Activated CD4-positive, CD25-positive, alpha-beta regulatory T cell treated with anti-CD3 and anti-CD28 coated beads, Interleukin-2, amount 50 U/mL, for 72 hours (primary cell): ENCODE measurements around the gene ZFYVE28.

Source experiments
- DNase-seq: peaks from one replicate; pipeline ENCODE4 v3.0.0; 2021

The ZFYVE28 gene

DNA sequence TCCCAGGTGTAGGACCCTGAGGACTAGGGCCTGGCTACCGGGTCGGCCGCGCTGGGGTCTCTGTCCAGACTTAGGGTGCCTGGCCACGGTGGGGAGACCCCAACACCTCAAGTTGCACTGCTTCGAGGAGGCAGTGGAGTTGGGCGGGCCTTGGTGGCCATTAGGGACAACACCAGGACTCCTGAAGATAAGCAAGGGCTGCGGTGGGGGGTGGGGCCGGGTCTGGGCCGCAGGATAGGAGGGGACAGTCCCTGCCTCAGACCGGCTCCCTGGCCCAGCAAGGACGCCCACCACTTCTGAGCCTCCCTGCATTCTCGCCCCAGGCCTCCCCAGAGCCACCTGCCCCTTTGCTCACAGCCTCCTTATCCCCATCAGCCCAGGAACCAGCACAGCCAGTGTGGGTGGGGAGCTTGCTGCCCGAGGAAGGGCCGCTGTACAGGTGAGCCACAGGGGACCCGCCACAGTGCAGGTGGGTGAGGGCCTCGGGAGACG, 151.1 kb downstream of the ZFYVE28 start:
- no peak for DNase-seq

DNA sequence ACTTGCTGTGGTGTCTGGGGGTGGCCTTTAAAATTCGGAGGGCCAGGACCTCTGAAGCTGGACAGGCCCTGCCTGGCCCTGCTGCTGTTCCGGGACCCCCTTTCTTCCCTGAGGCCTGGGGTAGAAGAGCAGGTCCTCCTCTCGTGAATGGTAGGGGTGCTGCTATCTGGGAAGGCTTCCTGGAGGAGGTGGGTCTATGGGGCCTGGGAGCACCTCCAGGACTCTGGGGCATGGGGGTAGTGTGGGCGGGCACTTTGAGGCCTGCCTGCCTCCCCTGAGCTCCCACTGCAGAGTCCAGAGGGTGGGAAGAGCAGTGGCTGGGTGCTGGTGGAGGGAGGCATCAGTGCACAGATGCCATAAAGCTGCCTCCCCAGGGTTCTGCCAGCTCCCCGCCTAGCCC, 151.6 kb downstream of the ZFYVE28 start:
- DNase-seq, result no peak

DNA sequence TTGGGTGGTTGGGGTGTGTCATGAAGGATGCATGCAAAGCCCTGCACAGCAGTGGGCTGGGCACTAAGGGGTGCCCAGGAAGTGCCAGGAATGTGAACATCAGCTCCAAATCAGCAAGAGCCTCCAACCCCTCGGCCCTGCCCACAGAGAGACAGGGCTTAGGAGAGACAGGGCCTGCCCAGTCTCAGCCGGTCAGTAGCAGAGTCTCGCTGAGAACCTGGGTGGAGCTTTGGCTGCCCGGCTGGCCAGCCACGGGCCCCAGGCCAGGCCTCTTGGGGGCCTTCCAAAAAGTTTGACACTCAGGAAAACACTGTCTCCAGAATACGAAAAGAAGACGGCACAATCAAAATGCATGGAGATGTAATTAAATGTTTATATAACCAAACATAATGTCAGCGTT, 152.3 kb downstream of the ZFYVE28 start:
- no peak for DNase-seq

DNA sequence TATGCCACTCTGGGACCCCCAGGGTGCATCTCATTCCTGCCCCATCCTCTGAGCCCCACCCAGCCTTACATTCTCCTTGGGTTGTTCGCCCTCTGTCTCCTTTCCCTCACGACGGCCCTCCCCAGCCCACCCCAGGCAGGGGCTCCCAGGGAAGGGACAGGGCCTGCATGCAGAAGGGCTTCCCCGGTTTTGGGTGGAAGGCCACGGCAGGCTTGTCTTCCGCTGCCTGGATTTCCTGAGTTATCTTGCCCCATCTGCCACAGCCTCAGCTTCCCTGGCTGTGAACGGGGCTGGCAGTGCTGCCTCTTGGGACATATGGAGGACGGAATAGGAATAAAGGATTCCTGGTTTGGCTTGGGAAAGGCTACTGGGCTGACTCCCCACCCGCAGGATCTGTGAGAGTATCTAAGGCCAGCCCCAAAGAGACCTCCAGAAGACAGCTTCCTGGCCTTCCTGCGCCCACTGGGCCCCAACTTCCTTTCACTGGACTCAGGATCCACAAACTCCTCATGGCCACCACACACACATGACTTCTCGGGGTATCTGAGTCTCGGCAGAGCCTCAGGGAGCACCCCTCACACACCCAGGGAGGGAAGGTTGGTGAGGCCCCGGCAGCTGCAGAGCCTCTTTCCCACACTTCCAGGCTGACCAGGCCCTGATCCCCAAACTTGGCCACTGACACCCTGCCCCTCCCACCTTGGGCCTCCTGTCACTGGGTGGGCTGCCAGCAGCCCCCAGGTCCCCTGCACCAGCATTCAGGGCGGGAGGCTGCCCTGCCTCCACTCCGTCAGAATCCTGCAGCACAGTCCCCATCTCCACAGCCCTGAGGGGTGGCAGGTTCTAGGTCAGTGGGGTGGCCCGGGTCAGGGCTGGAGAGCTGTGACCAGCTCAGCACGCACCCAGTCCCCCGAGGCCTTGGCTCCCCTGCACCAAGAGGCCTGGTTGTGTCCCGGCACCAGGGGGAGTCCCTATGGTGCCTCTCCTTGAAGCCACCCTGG, 153.0 kb downstream of the ZFYVE28 start:
- DNase-seq, result no peak

DNA sequence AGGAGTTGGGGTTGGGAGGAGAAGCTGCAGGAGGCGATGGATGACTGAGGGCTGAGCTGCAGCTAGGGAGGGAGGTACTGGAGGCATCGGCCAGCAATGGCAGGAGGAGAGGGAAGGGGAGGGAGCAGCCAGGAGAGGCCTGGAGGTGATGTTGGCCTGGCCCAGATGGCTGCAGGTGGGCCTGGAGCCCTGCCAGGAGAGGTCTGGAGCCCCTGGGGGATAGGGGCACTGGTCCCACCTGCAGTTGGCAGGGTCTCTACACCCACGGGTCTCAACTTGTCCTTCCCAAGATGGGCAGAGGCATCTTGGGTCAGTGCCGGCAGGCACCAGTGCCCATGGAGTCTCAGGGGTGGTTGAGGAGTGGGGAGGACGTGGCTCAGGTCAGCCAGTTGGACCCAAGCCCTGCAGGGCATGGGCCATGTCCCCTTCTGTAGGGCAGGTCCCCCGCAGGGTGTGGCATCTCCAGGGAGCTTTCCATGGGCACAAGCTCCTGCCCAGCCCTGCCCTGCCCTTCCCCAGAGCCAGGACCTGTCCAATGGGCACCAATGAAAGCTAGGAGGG, 153.9 kb downstream of the ZFYVE28 start:
- no peak for DNase-seq

DNA sequence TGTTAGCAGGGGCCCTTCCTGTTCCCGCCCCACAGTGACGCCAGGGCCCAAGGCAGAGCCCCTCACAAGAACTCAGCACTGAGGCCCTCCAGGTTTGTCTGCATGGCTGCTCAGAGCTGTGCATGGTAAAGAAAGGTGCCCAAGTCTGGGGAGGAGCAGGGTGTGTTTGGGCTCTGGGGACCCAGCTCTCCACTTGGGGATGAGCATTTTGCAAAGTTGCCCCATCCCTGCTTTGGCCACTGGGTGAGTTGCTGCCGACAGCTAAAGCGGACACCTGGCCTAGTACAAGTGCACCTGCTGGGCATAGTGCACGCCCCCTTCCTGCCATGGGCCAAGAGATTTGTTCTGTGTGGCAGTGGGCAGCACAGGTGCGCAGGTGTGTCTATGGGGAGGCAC, 154.5 kb downstream of the ZFYVE28 start:
- DNase-seq, result no peak

DNA sequence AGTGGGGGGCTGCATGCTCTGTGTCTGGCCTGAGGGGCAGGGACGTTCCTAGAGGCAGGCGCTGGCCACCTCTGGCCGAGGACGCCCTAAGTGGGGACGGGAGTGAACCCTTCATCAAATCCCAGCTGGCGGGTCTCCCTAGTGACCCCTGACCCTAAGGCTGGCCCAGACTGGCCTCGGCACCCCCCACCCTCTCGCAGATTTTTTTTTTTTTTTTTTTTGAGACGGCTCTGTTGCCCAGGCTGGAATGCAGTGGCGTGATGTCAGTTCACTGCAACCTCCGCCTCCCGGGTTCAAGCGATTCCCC, 155.5 kb downstream of the ZFYVE28 start:
- DNase-seq, result no peak

DNA sequence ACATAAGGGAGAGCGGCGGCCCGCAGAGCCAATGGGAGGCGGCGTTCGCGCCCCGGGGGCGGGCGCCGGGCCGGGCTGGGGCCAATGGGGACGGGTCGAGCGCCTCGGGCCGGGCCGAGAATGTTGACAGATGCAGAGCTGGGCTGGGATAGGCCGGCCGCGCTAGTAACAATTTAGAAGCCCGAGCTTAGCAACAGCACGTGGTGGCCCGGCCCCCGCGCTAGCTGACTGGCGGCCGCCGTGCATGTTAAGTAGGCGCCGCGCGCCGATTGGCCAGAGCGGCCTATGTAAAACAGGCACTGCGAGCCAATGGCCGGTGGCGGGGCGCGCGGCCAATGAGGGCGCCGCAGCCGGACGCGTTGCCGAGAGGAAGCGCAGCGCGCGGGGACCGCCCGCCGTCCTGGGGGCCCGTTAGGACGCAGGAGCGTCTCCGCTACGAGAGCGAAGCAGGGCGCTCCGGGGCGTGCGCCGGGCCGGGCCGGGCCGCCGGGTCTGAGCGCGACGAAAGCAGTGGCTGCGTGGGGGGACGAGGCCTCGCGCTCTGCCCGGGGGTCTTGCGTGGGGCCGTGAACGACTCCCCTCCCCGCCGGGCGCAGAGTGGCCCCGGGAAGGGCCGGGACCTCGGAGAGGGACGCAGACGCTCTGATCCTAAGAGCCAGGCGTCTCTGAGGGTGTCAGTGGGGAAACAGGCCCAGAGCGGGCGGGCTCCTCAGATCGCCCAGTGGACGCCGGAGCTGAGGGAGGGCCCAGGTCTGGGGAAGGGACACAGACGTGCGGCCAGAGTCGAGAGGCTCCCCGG, 156.1 kb downstream of the ZFYVE28 start:
- peak; percentile 97 for DNase-seq

DNA sequence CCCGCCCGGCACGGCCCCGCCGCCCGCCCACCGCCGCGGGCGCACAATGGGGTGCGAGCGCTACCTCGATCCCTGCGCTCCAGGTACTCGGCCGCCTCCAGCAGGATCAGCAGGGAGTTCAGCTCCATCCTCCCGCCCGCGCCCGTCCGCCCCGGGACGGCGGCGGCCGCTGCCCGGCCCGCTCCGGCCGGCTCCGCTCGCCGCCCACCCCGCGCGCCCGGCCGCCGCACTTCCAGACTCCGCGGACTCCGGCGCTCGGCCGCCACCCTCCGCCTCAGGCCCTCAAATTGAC, 156.6 kb downstream of the ZFYVE28 start, which contains the start of gene MXD4:
Gene MXD4 (minus strand): TSS at position 257 of the 292 bp plus-strand sequence. CDS start 129 bp downstream, at position 128.
- DNase-seq, result no peak

DNA sequence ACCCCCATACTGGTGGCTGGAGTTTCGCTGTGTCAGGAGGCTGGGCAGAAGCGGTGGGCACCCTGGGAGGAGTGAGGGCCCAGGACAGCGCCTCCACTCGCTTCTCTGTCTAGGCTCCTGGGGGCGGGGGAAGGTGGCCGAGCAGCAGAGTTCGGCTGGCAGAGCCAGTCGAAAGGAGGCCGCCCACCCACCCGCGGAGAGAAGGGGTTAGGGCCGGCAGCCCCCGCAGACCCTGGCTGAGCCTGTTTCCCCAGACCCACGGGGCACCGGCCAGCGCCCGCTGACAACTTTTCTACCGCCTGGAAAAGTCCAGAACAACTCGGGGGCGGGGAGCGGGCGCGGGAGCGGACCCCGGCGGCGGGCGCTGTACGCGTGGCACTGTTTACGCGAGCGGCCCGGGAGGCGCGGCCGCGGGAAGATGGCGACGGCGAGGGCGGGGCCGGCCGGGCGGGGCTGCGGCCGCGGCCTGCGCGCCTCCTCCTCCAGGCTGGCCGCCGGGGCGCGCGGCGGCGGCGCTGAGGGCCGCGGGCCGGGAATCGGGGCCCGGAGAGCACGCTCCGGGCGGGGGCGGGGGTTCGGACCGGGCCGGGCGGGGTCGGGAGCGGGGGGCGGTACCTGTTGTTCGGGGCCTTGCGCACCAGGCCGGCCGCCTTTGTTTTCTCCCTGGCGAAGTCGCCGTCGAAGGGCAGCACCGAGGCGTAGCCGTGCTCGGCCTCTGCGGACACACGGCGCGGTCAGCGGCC, 157.2 kb downstream of the ZFYVE28 start:
- DNase-seq, result peak; percentile 72

DNA sequence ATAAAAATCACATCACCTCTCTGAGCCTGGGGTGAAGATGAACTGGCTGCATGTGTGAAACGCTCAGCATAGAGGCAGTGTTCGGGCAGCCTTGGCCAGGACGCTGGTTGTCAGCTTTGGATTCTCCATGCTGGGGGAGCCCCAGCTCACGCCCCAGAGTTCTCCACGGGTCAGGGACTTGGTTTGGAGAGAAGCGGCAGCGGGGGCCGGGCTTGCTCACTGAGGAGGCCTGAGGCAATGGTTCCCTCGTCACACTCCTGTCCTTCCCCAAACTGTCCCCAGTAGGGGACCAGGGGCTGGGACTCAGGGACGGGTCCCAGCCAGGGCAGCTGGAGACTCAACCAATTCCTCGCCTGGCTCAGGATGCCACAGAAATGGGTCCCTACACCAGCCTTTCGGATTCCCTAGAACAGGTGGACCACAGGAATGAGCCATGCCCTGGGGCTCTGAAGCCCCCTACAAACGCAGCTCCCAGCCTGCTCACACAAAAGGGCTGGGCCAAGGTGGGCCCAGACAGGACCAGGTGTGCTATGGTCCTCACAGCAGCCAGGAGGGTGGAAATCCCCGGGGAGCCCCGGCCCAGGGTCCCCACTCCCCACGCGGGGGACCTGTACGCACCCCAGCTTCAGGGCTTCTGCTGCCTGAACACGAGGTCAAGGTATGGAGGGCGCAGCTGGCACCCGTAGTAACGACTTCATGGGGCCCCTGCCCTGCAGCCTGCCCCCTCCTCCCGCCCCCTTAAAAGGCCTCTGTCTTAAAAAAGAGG, 157.9 kb downstream of the ZFYVE28 start:
- DNase-seq, result peak; percentile 30

DNA sequence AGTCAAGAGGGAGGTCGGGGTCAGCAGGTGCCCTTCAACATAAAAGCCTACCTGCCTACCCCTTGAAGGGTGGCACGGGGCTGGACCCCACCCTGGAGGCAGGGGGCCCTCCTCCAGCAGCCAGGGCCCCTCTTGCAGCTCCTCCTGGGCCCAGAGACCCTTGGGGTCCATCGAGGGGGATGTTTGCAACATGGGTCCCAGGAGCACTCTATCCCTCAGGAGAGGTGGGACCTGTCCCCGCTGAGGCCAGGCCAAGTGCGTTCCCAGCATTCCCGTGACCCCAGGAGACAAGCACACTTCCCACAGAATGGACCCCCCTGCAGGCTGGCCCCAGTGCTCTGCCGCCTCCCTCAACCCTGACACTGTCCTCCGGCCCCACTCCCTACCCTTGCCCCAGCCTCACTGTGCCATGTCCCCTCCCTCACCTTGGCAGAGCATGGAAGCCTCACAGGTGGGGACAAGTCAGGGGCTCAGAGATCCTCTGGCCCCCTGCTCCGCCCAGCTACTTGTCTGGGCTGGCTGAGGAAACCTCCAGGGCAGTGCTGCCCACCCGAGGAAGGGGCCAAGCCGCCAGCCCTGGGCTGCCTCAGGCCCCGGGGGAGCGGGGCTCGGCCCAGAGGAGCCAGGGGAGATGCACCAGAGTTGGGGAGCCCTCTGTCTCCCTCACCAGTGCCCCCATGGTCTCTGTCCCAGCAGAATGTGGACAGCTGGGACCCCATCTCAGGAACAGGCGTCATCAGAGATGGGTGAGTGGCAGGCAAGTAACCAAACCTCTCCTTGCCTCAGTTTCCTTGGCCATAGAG, 158.7 kb downstream of the ZFYVE28 start:
- peak; percentile 28 for DNase-seq

DNA sequence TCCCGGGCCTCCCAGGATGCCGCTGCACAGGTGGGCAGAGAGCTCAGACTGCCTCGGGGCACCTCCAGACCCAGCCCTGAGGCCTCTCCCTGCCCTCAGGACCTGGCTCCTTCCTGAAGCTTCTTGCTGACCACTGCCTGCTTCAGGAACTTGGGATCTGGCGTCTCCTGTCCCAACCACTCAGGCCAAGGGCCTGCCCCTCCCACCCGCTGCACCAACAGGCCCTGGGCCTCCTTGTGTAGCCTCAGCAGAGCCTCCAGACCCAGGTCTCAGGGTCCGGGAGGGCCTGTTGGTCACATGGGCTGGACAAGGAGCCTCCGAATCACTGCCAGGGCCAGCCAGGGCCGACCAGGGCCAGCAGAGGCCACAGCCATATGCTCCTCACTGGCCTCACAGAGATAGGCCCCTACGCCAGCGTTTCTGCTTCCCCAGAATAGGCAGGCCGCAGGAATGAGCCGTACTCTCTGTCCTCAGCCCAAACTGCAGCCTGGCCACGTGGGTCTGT, 159.4 kb downstream of the ZFYVE28 start:
- DNase-seq, result peak; percentile 28

DNA sequence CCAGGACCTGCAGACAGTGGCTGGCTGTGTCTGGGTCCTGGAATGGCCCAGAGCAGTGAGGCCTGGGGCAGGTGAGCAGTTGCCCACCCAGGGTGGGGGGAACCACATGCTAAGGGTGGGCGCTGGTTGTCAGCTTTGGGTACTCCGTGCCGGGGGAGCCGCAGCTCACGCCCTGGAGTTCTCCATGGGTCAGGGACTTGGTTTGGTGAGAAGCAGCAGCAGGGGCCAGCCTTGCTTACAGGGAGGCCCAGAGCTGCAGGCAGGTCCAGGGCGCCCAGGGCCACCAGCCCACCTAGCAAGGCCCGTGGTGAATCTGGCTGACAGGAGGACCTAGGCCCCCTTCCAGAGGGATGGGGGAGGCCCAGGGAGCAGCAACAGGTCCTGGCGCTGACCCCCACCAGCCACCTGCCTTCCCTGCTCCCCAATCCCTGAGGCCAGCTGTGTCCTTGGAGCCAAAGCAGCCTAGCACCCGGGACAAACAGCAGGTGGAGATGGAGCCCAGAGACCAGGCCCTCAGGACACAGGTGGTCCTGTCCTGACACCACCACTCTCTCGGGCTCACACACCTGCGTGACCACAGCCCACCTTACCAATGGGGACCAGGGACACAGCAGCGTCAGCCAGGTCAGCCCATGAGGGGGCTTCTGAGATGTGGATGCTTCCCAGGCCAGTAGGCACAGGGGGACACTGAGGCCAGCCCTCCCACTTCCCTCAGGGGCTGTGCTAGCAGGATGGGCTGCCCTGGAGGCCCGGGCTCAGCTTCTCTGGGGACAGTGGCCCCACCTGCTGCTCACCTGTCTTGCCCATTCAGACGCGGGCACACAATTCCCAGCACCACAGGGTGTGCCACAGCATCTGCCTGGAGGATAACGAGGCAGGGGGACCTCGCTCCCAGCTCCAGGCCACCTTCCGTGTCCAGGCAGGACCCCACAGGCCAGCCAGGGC, 160.1 kb downstream of the ZFYVE28 start:
- DNase-seq, result peak; percentile 28

DNA sequence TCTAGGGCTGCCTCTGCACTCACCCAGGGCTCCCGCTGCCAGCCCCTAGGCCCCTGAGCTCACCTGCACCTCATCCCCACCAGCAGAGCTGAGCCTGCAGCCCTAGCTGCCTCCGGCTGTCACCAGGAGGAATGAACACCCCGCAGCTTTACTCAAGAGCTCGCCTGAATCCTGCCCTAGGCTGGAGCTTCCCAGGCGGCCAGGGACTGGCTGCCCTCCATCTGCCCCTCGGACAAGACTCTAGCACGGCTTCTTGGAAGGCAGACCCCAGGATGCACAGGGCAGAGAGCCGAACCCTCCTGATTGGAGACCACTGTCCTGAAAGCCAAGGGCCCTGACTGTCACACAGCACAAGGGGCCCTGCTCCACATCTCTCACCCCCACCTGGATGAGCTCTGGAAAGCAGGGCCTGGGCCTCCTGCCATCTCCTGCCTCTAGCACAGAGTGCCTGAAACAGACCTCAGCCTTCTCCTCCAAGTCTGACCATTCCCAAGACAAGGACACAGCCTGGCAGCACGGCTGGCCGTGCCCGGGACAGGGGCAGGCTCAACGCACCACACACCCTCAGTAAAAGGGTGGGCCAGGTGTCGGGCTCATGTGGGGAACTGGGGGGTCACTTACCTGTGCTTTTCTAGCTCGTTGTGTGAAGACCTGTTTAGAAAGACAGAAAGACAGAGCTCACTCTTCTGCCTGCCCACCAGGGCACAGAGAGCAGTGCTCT, 160.9 kb downstream of the ZFYVE28 start:
- DNase-seq, result peak; percentile 12

DNA sequence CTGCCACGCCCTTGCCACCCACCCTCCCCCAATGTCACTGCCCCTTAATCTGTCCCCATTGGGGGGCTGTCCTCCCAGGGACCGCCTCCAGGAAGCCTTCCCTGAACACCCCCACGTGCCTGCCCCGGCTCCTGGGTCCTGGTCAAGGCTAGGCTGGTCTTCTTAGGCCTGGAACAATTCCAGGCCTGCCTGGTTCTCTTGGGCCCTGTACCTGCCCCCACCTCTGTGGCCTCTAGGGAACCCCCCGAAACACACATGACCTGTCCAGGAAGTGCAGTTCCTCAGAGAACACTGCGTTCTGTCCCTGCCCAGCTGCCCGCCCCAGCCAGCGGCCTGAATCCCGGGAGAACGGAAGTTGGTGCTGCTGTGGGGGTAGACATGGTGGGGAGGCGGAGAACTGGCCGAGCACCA, 161.7 kb downstream of the ZFYVE28 start:
- peak; percentile 20 for DNase-seq

DNA sequence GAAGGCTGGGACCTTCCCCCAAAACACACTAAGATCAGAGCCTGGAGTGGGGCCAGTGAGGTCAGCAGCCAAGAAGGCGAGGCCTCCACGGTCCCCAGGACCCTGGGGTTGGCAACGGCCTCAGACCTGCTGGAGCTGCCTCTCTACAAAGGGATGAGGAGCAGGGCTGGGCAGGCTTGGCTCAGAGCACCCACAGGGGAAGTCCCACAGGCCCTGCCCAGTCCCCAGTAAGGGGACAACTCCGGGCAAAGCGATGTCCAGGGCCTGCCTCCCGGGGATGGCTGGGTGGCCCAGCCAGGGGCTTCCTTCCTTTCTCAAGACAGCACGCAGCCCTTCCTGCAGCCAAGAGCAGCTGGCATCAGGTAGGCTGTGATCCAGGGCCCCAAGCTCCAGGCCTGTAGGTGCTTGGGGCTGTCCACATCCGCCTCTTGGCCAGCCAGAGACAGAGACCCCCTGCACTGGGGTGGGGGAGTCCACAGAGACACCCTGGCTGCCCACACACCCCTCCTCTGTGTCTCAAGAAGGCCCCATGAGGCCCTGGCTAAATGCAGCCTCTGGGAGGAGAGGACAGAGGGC, 162.2 kb downstream of the ZFYVE28 start:
- peak; percentile 29 for DNase-seq

DNA sequence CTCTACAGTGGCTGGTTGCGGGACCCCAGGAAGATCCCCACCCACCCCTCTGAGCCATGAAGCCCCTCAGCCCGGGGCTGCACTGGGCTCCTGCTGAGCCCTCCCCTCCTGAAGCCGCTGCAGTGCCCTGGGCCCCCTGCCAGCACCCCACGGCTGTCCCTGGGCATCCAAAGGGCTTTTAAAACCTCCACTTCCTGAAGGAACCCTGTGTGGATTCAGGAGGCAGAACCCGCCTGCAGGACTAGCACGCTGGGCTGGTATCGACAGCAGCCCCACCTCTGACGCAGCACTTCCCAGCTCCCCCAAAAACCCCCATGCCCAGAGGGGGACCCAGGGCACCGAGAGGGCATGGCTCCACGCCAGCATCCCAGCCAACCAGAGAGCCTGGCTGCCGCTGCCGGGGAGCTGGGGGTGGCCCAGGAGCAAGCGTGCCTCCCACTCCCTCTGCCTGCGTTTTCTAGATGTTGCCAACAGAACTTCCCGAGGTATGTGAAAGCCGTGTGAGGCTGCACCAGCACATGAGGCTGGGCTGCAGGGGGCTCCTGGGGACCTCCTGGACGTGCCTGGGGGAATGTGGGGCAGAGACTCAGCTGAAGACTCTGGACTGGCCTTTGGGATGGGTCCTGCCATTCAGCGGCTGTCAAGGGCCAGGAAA, 162.8 kb downstream of the ZFYVE28 start:
- peak; percentile 26 for DNase-seq
